CD4-positive, alpha-beta T cell treated with Interleukin-6 for 4 hours (primary cell): ENCODE results near the gene ASPDH.

Experiments
- DNase-seq: peaks from one replicate; pipeline ENCODE4 v3.0.0-alpha.2; 2020; ENCODE audit warnings: mixed read lengths

ASPDH gene

GRCh38 chr19:50494186-50495019, 19.3 kb downstream of the ASPDH start:
- DNase-seq = no peak

- DNase-seq = no peak
Measured at GRCh38 chr19:50493171-50493570, 20.5 kb downstream of the ASPDH start.

GRCh38 chr19:50492303-50493052, 21.2 kb downstream of the ASPDH start:
- DNase-seq = peak; percentile 30

GRCh38 chr19:50490991-50491472, 22.7 kb downstream of the ASPDH start:
- DNase-seq = no peak

- DNase-seq = no peak
Measured at GRCh38 chr19:50490411-50490811, 23.3 kb downstream of the ASPDH start.

GRCh38 chr19:50489461-50490011, 24.2 kb downstream of the ASPDH start:
- DNase-seq = no peak

GRCh38 chr19:50488389-50489194, 25.1 kb downstream of the ASPDH start:
- no peak for DNase-seq

GRCh38 chr19:50486823-50487515, 26.7 kb downstream of the ASPDH start:
- DNase-seq = peak; percentile 30

GRCh38 chr19:50485284-50485955, 28.3 kb downstream of the ASPDH start:
- DNase-seq = no peak

- no peak for DNase-seq
Measured at GRCh38 chr19:50482916-50483315, 30.8 kb downstream of the ASPDH start.

- DNase-seq = no peak
Measured at GRCh38 chr19:50482271-50482855, 31.4 kb downstream of the ASPDH start.

- DNase-seq = no peak
Measured at GRCh38 chr19:50481351-50482149, 32.2 kb downstream of the ASPDH start.

- DNase-seq = no peak
Measured at GRCh38 chr19:50480281-50481111, 33.2 kb downstream of the ASPDH start.

GRCh38 chr19:50479761-50480251, 33.9 kb downstream of the ASPDH start:
- no peak for DNase-seq

- peak; percentile 20 for DNase-seq
Measured at GRCh38 chr19:50478901-50479715, 34.6 kb downstream of the ASPDH start.

GRCh38 chr19:50477751-50478515, 35.8 kb downstream of the ASPDH start:
- DNase-seq = no peak

GRCh38 chr19:50476907-50477238, 36.8 kb downstream of the ASPDH start:
- no peak for DNase-seq
